Stomach (tissue), 9 donors: Measurements from ENCODE around the gene MAP1LC3B. TPM values are rescaled to one million over a fixed set of nuclear protein-coding genes. Genes with fewer than 3 reads are reported as not detected.

Experiments
- DNase-seq, 2 donors: peaks; one replicate each; pipeline versions ENCODE4 v3.0.0 to v3.0.0-alpha.2; 2013 to 2019
- H3K27ac ChIP-seq, 5 donors: fragments of 200-600 bp in 4 of 5; sonication (generic) in 4 of 5; one replicate each; pipeline ENCODE4 v1.5.1; 2013 to 2019; ENCODE audit warnings: mild to moderate bottlenecking in 1 of 5, moderate library complexity in 1 of 5
- H3K27me3 ChIP-seq, 3 donors: fragments of 200-600 bp; sonication (generic); one replicate each; pipeline ENCODE4 v1.5.1; 2017 to 2019; ENCODE audit warnings: mixed run types in 1 of 3
- H3K36me3 ChIP-seq, 4 donors: fragments of 200-600 bp; sonication (generic); 1 replicate in 3 of 4; 2 replicates in 1 of 4; pipeline ENCODE4 v1.5.1; 2016 to 2019
- H3K4me1 ChIP-seq, 4 donors: fragments of 200-600 bp; sonication (generic); one replicate each; pipeline ENCODE4 v1.5.1; 2016 to 2019
- H3K4me3 ChIP-seq, 4 donors: fragments of 200-600 bp; sonication (generic) in 3 of 4; one replicate each; pipeline ENCODE4 v1.5.1; 2016 to 2019; ENCODE audit warnings: mild to moderate bottlenecking in 1 of 4
- H3K9me3 ChIP-seq, 4 donors: fragments of 200-600 bp; sonication (generic); one replicate each; pipeline ENCODE4 v1.5.1; 2016 to 2019
- CTCF ChIP-seq, 7 experiments: fragments of 450-650 bp in 4 of 7; fragments of 200-600 bp in 3 of 7; sonication (generic) in 3 of 7; IDR thresholded peaks; one replicate each; pipeline ENCODE4 v1.5.1; 2016 to 2019; ENCODE audit warnings: antibody characterized with exemption in 7 of 7, control low read depth in 2 of 7, mild to moderate bottlenecking in 1 of 7
- EP300 ChIP-seq: sonication (generic); formaldehyde crosslinking; IDR thresholded peaks from one replicate; pipeline ENCODE4 v1.6.1; 2017; ENCODE audit warnings: antibody characterized with exemption
- POLR2A ChIP-seq, 4 donors: fragments of 450-650 bp; IDR thresholded peaks; one replicate each; pipeline ENCODE4 v1.6.1; 2016; ENCODE audit warnings: antibody characterized with exemption in 4 of 4, control low read depth in 2 of 4, mild to moderate bottlenecking in 1 of 4, moderate library complexity in 1 of 4
- POLR2AphosphoS5 ChIP-seq, 3 donors: sonication (generic); formaldehyde crosslinking; IDR thresholded peaks; one replicate each; pipeline ENCODE4 v1.6.1; 2016; ENCODE audit warnings: antibody characterized with exemption in 3 of 3
- WGBS, 5 donors: extraction: QIAGEN DNeasy Blood & Tissue Kit in 3 of 5; methylation state at CpG; one replicate each; pipeline versions ENCODE4 v1.1.5 to v1.1.7; 2013 to 2018; 5-methylcytosine and 5-hydroxymethylcytosine counted together
- intact Hi-C: fragments of 100-400 bp; cut with DNase I; formaldehyde crosslinking; loops from one replicate; pipeline ENCODE4 v1.15.1; 2023; ENCODE audit warnings: low total_unique reads
- polyA plus RNA-seq, 3 donors: library from polyadenylated mRNA; stranded (reverse); fragments of 200-250 nt; gene quantifications; one replicate each; pipeline ENCODE4 v1.2.3, GENCODE V29; 2013
- total RNA-seq, 5 donors: library from RNA; depleted of rRNA; stranded (reverse); fragments of >200 nt; gene quantifications; one replicate each; pipeline versions ENCODE4 v1.1.0 to v1.2.3, GENCODE V29; 2014 to 2016
- donor health status: healthy with polysubstance abuse.
- donor health status: Bipolar disorder and iron deficiency.
- donor health status: healthy.

Gene MAP1LC3B
- total and polyA plus RNA-seq, 8 donors = 24.6 to 111 (median 50.1) TPM

GRCh38 chr16:87422106-87422505 is 30.0 kb downstream of the MAP1LC3B start:
- no peaks in the 10 kb centered on the region for H3K27me3 ChIP-seq
- H3K4me3 ChIP-seq = no peak overlapping the region
- intact Hi-C loops = no loop called here
- H3K36me3 ChIP-seq = peaks cover 31 to 87% (median 79%) of the 10 kb centered on the region in 4 donors
- DNase-seq = no peak
- no peaks in the 10 kb centered on the region for H3K9me3 ChIP-seq
- H3K4me1 ChIP-seq = peaks cover 0 to 2% (median 0%) of the 10 kb centered on the region in 4 donors
- no peak for TF ChIP-seq EP300
- no peak for TF ChIP-seq CTCF (IDR thresholded peaks at IDR 0.05)
- no peak for TF ChIP-seq POLR2A (IDR thresholded peaks at IDR 0.05)
- no peak for TF ChIP-seq POLR2AphosphoS5 (IDR thresholded peaks at IDR 0.05)
- H3K27ac ChIP-seq = no peak overlapping the region
- 91 to 96% (median 94%) methylated on average over 11 of the region's 11 CpGs for WGBS, 5 donors

DNA sequence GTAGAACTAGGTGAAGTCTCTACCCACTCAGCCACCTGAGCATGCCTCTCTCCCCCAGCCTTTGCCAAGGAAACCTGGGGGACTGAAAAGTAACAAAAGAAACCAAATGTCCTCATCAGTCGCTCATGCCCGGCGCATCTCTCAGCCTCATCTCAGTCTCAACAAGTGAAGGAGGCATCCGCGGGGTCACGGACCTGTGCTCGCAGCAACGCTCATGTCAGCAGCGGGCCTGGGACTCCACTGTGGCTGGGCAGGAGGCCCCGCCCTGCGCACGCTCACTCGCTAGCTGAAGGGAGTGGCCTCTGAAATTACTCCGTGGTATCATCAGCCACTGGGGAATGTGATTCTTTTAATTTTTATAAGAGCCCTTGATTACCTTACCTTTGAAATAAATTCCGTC is 31.3 kb downstream of the MAP1LC3B start:
- Histone ChIP-seq H3K9me3 (no peaks in the 10 kb centered on the region), H3K4me3 (no peak overlapping the region), H3K4me1 (no peaks in the 10 kb centered on the region), H3K27me3 (no peaks in the 10 kb centered on the region), H3K36me3 (peaks cover 21 to 77% (median 68%) of the 10 kb centered on the region in 4 donors), H3K27ac (no peak overlapping the region)
- DNase-seq = no peak
- 93 to 95% (median 94%) methylated on average over 15 of the region's 15 CpGs for WGBS, 5 donors
- TF ChIP-seq POLR2AphosphoS5 (IDR thresholded peaks at IDR 0.05) (no peak), POLR2A (IDR thresholded peaks at IDR 0.05) (no peak)
- intact Hi-C loops = no loop called here

- Histone ChIP-seq H3K27ac (no peak overlapping the region), H3K4me1 (no peaks in the 10 kb centered on the region), H3K9me3 (no peaks in the 10 kb centered on the region), H3K27me3 (no peaks in the 10 kb centered on the region), H3K4me3 (no peak overlapping the region), H3K36me3 (peaks cover 24 to 76% (median 69%) of the 10 kb centered on the region in 4 donors)
- no peak for TF ChIP-seq CTCF (IDR thresholded peaks at IDR 0.05)
- no peak for TF ChIP-seq POLR2AphosphoS5 (IDR thresholded peaks at IDR 0.05)
- no peak for TF ChIP-seq EP300
- no peak for TF ChIP-seq POLR2A (IDR thresholded peaks at IDR 0.05)
- 84 to 89% (median 88%) methylated on average over 12 of the region's 12 CpGs for WGBS, 5 donors
- DNase-seq = no peak
- intact Hi-C loops = no loop called here
Measured at GRCh38 chr16:87424266-87424665, 32.1 kb downstream of the MAP1LC3B start.

- Histone ChIP-seq H3K27ac (no peak overlapping the region), H3K27me3 (no peaks in the 10 kb centered on the region), H3K36me3 (peaks cover 21 to 77% (median 68%) of the 10 kb centered on the region in 4 donors), H3K9me3 (no peaks in the 10 kb centered on the region), H3K4me1 (no peaks in the 10 kb centered on the region), H3K4me3 (no peak overlapping the region)
- intact Hi-C loops = no loop called here
- 89 to 96% (median 93%) methylated on average over 12 of the region's 12 CpGs for WGBS, 5 donors
- TF ChIP-seq POLR2A (IDR thresholded peaks at IDR 0.05) = no peak
- no peak for TF ChIP-seq CTCF (IDR thresholded peaks at IDR 0.05)
- DNase-seq = no peak
Measured at GRCh38 chr16:87425941-87426340, 33.8 kb downstream of the MAP1LC3B start.

- no peak for DNase-seq
- Histone ChIP-seq H3K36me3 (peaks cover 15 to 75% (median 67%) of the 10 kb centered on the region in 4 donors), H3K4me3 (no peak overlapping the region), H3K4me1 (peaks cover 0 to under 1% (median 0%) of the 10 kb centered on the region in 4 donors), H3K9me3 (no peaks in the 10 kb centered on the region), H3K27me3 (no peaks in the 10 kb centered on the region), H3K27ac (no peak overlapping the region)
- WGBS, 5 donors = 81 to 93% (median 91%) methylated on average over 18 of the region's 18 CpGs
- TF ChIP-seq POLR2A (IDR thresholded peaks at IDR 0.05) (no peak), POLR2AphosphoS5 (IDR thresholded peaks at IDR 0.05) (no peak), EP300 (no peak)
- intact Hi-C loops = no loop called here
Measured at GRCh38 chr16:87426423-87427215, 34.5 kb downstream of the MAP1LC3B start.
